Lung (tissue), 12 donors: ENCODE results near the gene STMND1. TPM values are rescaled to one million over a fixed set of nuclear protein-coding genes. Genes with fewer than 3 reads are reported as not detected.

Source experiments
- ATAC-seq: fragments of 200-7000 bp; cut with Tn5 transposase; one replicate; pipeline ENCODE4 v1.9.1; 2020; ENCODE audit warnings: moderate number of reproducible peaks; ENCODE audit not compliant: insufficient read depth, low FRiP score
- DNase-seq, 3 donors: peaks; one replicate each; pipeline ENCODE4 v3.0.0-alpha.2; 2013 to 2017
- H3K27ac ChIP-seq, 2 donors: one replicate each; pipeline ENCODE4 v1.5.1; 2013; ENCODE audit warnings: mild to moderate bottlenecking in 2 of 2, moderate library complexity in 2 of 2, control low read depth in 1 of 2, inconsistent platforms in 1 of 2, low read depth in 1 of 2, low read length in 1 of 2
- H3K27me3 ChIP-seq, 3 donors: one replicate each; pipeline ENCODE4 v1.5.1; 2013; ENCODE audit warnings: low read length in 2 of 3; ENCODE audit not compliant: control insufficient read depth in 3 of 3, insufficient read depth in 3 of 3
- H3K36me3 ChIP-seq, 4 donors: one replicate each; pipeline ENCODE4 v1.5.1; 2013; ENCODE audit warnings: low read length in 4 of 4, mild to moderate bottlenecking in 1 of 4, moderate library complexity in 1 of 4; ENCODE audit not compliant: control insufficient read depth in 4 of 4, insufficient read depth in 4 of 4
- H3K4me1 ChIP-seq, 5 donors: one replicate each; pipeline ENCODE4 v1.5.1; 2013; ENCODE audit warnings: low read length in 5 of 5, mild to moderate bottlenecking in 2 of 5, moderate library complexity in 1 of 5; ENCODE audit not compliant: control insufficient read depth in 5 of 5, insufficient read depth in 5 of 5
- H3K4me3 ChIP-seq: one replicate; pipeline ENCODE4 v1.5.1; 2013; ENCODE audit warnings: mild to moderate bottlenecking, control low read depth, moderate library complexity
- H3K9ac ChIP-seq, 2 donors: one replicate each; pipeline ENCODE4 v1.5.1; 2013; ENCODE audit warnings: low read length in 2 of 2, control low read depth in 1 of 2; ENCODE audit not compliant: insufficient read depth in 1 of 2
- H3K9me3 ChIP-seq, 4 donors: one replicate each; pipeline ENCODE4 v1.5.1; 2013; ENCODE audit warnings: low read length in 3 of 4, mild to moderate bottlenecking in 1 of 4, moderate library complexity in 1 of 4; ENCODE audit not compliant: control insufficient read depth in 4 of 4, insufficient read depth in 3 of 4
- WGBS, 2 donors: extraction: QIAGEN DNeasy Blood & Tissue Kit; methylation state at CpG; one replicate each; pipeline ENCODE4 v1.1.7; 2013; 5-methylcytosine and 5-hydroxymethylcytosine counted together
- polyA plus RNA-seq, 2 donors: library from polyadenylated mRNA; stranded (reverse); fragments of 200-250 nt; gene quantifications; one replicate each; pipeline ENCODE4 v1.2.1, GENCODE V29; 2013
- total RNA-seq, 2 donors: library from RNA; depleted of rRNA in 1 of 2; stranded (reverse); fragments of >200 nt in 1 of 2; gene quantifications; one replicate each; pipeline ENCODE4 v1.2.1, GENCODE V29; 2014 to 2021
- TF ChIP-seq, protein P1 (sequence below): IDR thresholded peaks from 2 replicates; pipeline ENCODE4 v1.5.1; 2012; ENCODE audit warnings: mild to moderate bottlenecking; ENCODE audit errors: control extremely low read depth, extremely low read depth
- donor health status: control.
- donor health status: control.
- donor health status: Bipolar disorder and iron deficiency.
- donor health status: healthy.
- donor health status: DM: yes; HTN: yes; CAD: no.

STMND1 gene
- total and polyA plus RNA-seq, 4 donors, result 4.6 to 11.0 (median 8.3) TPM

DNA sequence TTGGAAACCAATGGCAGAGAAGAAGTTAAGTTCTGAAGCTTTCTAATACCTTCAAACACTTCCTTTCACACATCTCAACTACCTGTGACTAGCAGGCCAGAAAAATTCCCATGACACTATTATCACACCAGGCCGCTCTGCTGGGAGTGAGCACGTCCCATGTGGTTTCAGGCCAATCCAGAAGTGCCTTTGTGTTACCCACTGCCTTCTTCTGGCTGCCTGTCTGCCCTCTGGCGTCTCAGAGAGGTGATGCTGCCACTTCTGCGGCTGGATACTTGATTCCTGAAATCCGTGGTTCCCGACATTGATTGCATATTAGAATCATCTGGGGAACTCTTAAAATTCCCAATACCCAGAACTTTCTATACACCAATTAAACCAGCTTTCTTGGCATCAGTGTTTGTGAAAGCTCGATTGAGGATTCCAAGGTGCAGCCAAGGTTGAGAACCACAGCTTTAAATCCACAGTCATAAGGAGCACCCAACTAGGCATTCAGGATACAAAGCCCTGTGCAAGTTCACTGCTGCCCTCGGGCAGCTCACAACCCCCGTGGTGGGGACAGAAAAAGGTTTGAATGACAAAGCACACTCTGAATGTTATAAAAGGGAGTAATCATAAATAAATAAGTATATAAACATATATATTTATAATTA is 65.6 kb downstream of the STMND1 start:
- Histone ChIP-seq H3K4me1 (peaks cover 0 to 3% (median 0%) of the 10 kb centered on the region in 5 donors), H3K27me3 (no peaks in the 10 kb centered on the region), H3K36me3 (no peaks in the 10 kb centered on the region), H3K4me3 (no peak overlapping the region), H3K9ac (no peak overlapping the region), H3K9me3 (no peaks in the 10 kb centered on the region), H3K27ac (peak overlapping the region in 1 of 2 donors; percentile 49)
- TF ChIP-seq, protein P1, sequence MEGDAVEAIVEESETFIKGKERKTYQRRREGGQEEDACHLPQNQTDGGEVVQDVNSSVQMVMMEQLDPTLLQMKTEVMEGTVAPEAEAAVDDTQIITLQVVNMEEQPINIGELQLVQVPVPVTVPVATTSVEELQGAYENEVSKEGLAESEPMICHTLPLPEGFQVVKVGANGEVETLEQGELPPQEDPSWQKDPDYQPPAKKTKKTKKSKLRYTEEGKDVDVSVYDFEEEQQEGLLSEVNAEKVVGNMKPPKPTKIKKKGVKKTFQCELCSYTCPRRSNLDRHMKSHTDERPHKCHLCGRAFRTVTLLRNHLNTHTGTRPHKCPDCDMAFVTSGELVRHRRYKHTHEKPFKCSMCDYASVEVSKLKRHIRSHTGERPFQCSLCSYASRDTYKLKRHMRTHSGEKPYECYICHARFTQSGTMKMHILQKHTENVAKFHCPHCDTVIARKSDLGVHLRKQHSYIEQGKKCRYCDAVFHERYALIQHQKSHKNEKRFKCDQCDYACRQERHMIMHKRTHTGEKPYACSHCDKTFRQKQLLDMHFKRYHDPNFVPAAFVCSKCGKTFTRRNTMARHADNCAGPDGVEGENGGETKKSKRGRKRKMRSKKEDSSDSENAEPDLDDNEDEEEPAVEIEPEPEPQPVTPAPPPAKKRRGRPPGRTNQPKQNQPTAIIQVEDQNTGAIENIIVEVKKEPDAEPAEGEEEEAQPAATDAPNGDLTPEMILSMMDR, result no peak
- ATAC-seq, result no peak
- DNase-seq, result peak; percentile 38 to 43 (median 41)
- WGBS, 2 donors, result 44 to 53% methylated on average over 9 of the region's 9 CpGs

GRCh38 chr6:17169291-17169690 is 67.4 kb downstream of the STMND1 start:
- ATAC-seq (no peak), DNase-seq (peak in 2 of 3 donors; percentile 22 to 58)
- Histone ChIP-seq H3K9me3 (no peaks in the 10 kb centered on the region), H3K9ac (no peak overlapping the region), H3K27me3 (no peaks in the 10 kb centered on the region), H3K27ac (no peak overlapping the region), H3K4me3 (no peak overlapping the region), H3K4me1 (peaks cover 0 to 3% (median 0%) of the 10 kb centered on the region in 5 donors), H3K36me3 (no peaks in the 10 kb centered on the region)
- WGBS, 2 donors, result 78 to 90% methylated on average over 6 of the region's 6 CpGs
- TF ChIP-seq, protein P1, result no peak

- ATAC-seq, result no peak
- no peaks in the 10 kb centered on the region for H3K27me3 ChIP-seq
- no peaks in the 10 kb centered on the region for H3K36me3 ChIP-seq
- TF ChIP-seq, protein P1, result no peak
- H3K27ac ChIP-seq, result no peak overlapping the region
- H3K9ac ChIP-seq, result no peak overlapping the region
- no peak overlapping the region for H3K4me3 ChIP-seq
- peak in 2 of 3 donors; percentile 29 to 38 for DNase-seq
- WGBS, 2 donors, result 80 to 86% methylated on average over 6 of the region's 6 CpGs
- H3K4me1 ChIP-seq, result peaks cover 0 to 3% (median 0%) of the 10 kb centered on the region in 5 donors
- H3K9me3 ChIP-seq, result no peaks in the 10 kb centered on the region
Observed at GRCh38 chr6:17169711-17170110, 67.9 kb downstream of the STMND1 start.
